DND-41 (cell line): ENCODE data around the gene AJM1.

ENCODE experiments used
- EZH2 ChIP-seq: IDR thresholded peaks from 3 replicates; pipeline ENCODE4 v1.6.1; 2012; ENCODE audit warnings: borderline replicate concordance, low read depth, mild to moderate bottlenecking, moderate library complexity, low read length, inconsistent platforms; ENCODE audit not compliant: severe bottlenecking
- TF ChIP-seq, protein P1 (sequence below): IDR thresholded peaks from 2 replicates; pipeline ENCODE4 v1.5.1; 2012; ENCODE audit warnings: borderline replicate concordance, low read length, moderate library complexity, mild to moderate bottlenecking; ENCODE audit not compliant: poor library complexity, severe bottlenecking; ENCODE audit errors: extremely low read depth

DNA sequence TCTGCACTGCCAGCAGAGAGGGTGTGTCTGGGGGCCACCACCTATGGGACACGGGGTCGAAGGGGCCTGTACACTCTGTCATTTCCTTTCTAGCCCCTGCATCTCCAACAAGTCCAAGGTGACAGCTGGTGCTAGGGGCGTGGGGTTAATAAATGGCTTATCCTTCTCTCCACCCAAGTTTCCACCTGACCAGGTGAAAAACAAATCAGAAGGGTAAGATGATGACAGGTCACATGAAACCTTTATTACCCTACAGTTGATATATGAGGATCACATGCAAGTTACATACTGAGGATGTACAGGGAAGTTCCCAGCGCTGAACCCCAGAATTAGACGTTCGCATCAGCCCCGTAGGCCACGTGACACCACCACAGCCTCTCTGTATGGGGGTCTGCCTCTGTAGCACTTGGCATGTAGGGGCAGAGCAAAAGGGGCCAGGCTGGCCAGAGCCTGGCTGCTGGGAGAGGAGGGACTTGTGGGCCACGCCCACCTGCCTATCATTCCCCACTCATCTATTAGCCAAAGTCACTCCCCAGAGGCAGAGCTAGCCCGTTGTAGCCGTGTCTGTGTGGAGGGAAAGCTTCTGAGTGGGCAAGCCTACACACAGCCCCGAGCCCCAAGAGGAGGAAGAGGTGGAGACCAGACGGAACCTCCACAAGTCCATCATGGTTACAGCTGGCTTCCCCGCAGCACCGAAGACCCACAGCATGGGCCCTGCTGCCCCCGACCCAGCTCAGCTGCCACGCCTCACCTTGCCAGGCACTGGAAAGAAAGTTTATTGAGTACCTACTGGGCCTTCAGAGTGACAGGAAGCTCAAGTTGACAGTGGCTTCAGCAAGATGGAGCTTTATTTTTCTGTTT lies 49.0 kb upstream of the AJM1 start:
- TF ChIP-seq, protein P1, sequence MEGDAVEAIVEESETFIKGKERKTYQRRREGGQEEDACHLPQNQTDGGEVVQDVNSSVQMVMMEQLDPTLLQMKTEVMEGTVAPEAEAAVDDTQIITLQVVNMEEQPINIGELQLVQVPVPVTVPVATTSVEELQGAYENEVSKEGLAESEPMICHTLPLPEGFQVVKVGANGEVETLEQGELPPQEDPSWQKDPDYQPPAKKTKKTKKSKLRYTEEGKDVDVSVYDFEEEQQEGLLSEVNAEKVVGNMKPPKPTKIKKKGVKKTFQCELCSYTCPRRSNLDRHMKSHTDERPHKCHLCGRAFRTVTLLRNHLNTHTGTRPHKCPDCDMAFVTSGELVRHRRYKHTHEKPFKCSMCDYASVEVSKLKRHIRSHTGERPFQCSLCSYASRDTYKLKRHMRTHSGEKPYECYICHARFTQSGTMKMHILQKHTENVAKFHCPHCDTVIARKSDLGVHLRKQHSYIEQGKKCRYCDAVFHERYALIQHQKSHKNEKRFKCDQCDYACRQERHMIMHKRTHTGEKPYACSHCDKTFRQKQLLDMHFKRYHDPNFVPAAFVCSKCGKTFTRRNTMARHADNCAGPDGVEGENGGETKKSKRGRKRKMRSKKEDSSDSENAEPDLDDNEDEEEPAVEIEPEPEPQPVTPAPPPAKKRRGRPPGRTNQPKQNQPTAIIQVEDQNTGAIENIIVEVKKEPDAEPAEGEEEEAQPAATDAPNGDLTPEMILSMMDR: no peak
- no peak for TF ChIP-seq EZH2
